GM23248 (cell line): ENCODE results near the gene NAALAD2.

Source experiments
- EZH2 ChIP-seq: fragments of 200-600 bp; sonication (generic); IDR thresholded peaks from 2 replicates; pipeline ENCODE4 v1.6.1; 2018; ENCODE audit warnings: antibody characterized with exemption, mild to moderate bottlenecking; ENCODE audit not compliant: insufficient read depth, poor library complexity, severe bottlenecking
- EZH2phosphoT487 ChIP-seq: fragments of 200-600 bp; sonication (generic); IDR thresholded peaks from 2 replicates; pipeline ENCODE4 v1.6.1; 2018; ENCODE audit warnings: antibody characterized with exemption, moderate library complexity, mild to moderate bottlenecking, low read depth; ENCODE audit not compliant: insufficient read depth

GRCh38 chr11:90179923-90180322, 45.5 kb downstream of the NAALAD2 start:
- no peak for TF ChIP-seq EZH2phosphoT487
- TF ChIP-seq EZH2 = no peak
